ENCODE results near the gene CALR.

- TF ChIP-seq CTCF (IDR thresholded peaks at IDR 0.05), result no peak
- no peak for TF ChIP-seq ELK1 (IDR thresholded peaks at IDR 0.05; ENCODE audit: low read depth, low read length)
These were observed 11.2 kb downstream of the CALR start for GRCh38 chr19:12949363-12950283.
